ENCODE data around the gene KCNE3. TPM values are rescaled to one million over a fixed set of nuclear protein-coding genes. Genes with fewer than 3 reads are reported as not detected.
A peak's percentile ranks its signal among the peaks of the same experiment; 100 is the strongest.

The KCNE3 gene
- total and polyA plus RNA-seq, 12 donors, result 1.1 to 23.2 (median 7.7) TPM

DNA sequence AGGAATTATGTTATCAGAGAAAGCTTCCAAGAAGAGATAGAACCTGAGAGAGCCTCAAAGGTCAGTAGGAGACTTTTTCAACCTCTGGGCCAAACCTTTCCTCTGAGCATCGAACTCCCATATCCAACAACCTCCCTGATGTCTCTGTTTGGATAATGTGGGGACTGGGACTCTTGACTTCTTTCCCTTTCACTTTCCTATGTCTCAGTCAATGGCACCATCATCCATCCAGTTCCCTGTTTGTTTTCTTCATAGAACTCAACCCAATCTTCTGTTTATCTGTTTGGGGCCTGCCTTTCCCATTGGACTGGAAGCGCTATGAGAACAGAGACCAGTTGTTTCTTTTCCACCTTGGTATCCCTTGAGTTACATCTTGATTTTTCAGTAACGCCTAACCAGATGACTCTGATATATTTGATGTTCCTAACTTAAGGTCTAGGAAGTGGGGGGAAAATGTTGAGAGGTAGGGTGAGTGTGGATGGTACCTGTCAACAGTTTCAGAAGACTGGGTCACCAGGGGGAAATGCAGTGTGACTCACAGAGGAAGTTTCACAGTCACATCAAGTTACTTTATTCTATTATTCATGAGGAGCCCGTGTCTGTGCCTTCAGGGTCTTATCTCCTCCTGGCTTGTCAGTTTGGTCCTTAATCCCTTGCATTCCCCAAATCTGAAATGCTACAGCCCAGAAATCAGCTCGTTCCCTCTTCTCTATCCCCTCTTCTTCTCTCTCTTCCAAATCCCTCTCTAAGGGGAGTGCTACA, 4.5 kb upstream of the KCNE3 start:
- Histone ChIP-seq H3K4me3 (no peak overlapping the region), H3K27ac (no peak overlapping the region), H3K9me3 (replicated peaks in 1 of 3) (no peaks in the 10 kb centered on the region), H3K27me3 (no peaks in the 10 kb centered on the region), H3K4me1 (replicated peaks in 1 of 2) (no peaks in the 10 kb centered on the region), H3K36me3 (replicated peaks in 1 of 2) (no peaks in the 10 kb centered on the region)
- intact Hi-C loops (cut with DNase I), result no loop called here
- TF ChIP-seq POLR2A (IDR thresholded peaks at IDR 0.05), result no peak
- TF ChIP-seq, protein P1, sequence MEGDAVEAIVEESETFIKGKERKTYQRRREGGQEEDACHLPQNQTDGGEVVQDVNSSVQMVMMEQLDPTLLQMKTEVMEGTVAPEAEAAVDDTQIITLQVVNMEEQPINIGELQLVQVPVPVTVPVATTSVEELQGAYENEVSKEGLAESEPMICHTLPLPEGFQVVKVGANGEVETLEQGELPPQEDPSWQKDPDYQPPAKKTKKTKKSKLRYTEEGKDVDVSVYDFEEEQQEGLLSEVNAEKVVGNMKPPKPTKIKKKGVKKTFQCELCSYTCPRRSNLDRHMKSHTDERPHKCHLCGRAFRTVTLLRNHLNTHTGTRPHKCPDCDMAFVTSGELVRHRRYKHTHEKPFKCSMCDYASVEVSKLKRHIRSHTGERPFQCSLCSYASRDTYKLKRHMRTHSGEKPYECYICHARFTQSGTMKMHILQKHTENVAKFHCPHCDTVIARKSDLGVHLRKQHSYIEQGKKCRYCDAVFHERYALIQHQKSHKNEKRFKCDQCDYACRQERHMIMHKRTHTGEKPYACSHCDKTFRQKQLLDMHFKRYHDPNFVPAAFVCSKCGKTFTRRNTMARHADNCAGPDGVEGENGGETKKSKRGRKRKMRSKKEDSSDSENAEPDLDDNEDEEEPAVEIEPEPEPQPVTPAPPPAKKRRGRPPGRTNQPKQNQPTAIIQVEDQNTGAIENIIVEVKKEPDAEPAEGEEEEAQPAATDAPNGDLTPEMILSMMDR (IDR thresholded peaks at IDR 0.05), result no peak
- no peak for DNase-seq
- WGBS, 4 donors, result 75 to 83% (median 79%) methylated on average over 5 of the region's 5 CpGs

DNA sequence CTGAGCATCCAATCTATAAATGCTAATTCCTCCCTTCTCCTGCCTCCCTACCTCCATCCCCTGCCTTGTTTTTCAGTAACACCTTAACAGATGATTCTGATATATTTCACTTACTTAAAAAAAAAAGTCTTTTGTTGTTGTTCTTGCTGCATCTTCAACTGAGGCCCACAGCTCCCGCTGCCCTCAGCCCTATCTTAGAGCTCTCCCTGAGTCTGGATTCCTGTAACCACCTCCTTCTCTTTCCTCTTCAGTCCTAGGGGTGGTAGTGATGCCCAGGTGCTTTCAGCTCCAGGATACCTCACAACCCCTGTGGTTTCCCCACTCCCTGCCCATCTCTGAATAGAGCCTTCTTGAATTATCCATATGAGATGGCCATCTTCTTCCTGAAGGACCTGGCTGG, 3.7 kb upstream of the KCNE3 start:
- intact Hi-C loops (cut with DNase I), result no loop called here
- Histone ChIP-seq H3K9me3 (replicated peaks in 1 of 3) (no peaks in the 10 kb centered on the region), H3K36me3 (replicated peaks in 1 of 2) (no peaks in the 10 kb centered on the region), H3K4me1 (replicated peaks in 1 of 2) (no peaks in the 10 kb centered on the region), H3K4me3 (no peak overlapping the region), H3K27me3 (no peaks in the 10 kb centered on the region), H3K27ac (no peak overlapping the region)
- 100% methylated on average over 1 of the region's 1 CpG for WGBS, 4 donors
- peak in 1 of 7 donors; percentile 20 for DNase-seq
- TF ChIP-seq POLR2A (IDR thresholded peaks at IDR 0.05), result no peak

DNA sequence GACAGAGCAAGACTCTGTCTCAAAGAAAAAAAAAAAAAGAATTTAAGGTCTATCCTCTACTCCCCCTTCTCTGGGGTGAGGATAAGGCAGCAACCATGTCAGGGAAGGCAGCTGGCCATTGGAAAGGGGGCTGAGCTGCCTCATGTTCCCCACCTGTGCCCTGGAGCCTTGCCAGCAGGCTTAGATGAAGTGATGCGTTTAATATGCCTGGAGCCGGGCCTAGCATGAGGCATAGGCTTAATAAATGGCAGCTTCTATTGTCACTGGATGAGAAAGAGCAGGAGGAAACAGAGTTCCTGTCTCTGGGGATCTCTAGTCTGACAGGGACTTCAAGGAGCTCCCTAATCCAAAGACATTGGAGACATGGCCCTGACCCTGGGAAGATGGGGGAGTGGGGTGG, 3.2 kb upstream of the KCNE3 start:
- H3K4me1 ChIP-seq (replicated peaks in 1 of 2), result no peaks in the 10 kb centered on the region

DNA sequence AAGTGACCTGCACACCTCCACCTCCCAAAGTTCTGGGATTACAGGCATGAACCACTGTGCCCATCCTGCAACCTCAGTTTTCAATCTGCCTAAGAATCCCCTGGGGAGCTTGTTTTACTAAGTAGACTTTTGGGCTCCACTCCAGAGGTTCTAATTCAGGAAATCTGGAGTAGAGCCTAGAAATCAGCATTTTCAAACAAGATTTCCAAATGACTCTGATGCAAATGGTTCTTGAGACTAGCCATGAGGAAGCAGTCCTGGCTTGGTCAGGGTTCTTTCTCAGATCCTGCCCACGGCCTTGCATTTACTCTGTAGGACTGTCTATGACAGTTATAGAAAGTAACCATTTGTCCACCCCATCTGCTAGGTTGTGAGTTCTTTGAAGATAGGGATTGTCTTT, 1.6 kb upstream of the KCNE3 start:
- intact Hi-C loops (cut with DNase I), result no loop called here
- TF ChIP-seq, protein P1 (IDR thresholded peaks at IDR 0.05), result no peak
- TF ChIP-seq POLR2A (IDR thresholded peaks at IDR 0.05), result no peak
- H3K4me1 ChIP-seq (replicated peaks in 1 of 2), result no peaks in the 10 kb centered on the region
- no peaks in the 10 kb centered on the region for H3K27me3 ChIP-seq
- no peak overlapping the region for H3K4me3 ChIP-seq
- peak in 1 of 7 donors; percentile 35 for DNase-seq
- no peaks in the 10 kb centered on the region for H3K9me3 ChIP-seq (replicated peaks in 1 of 3)
- no peaks in the 10 kb centered on the region for H3K36me3 ChIP-seq (replicated peaks in 1 of 2)
- 64 to 71% (median 68%) methylated on average over 1 of the region's 1 CpG for WGBS, 4 donors
- no peak overlapping the region for H3K27ac ChIP-seq

More for the DNA sequence above, 3.2 kb upstream of the KCNE3 start:
- 56 to 83% (median 69%) methylated on average over 2 of the region's 2 CpGs for WGBS, 4 donors
- no peak overlapping the region for H3K27ac ChIP-seq
- no peaks in the 10 kb centered on the region for H3K27me3 ChIP-seq
- H3K36me3 ChIP-seq (replicated peaks in 1 of 2), result no peaks in the 10 kb centered on the region
- no peaks in the 10 kb centered on the region for H3K9me3 ChIP-seq (replicated peaks in 1 of 3)
- peak in 1 of 7 donors; percentile 35 for DNase-seq
- H3K4me3 ChIP-seq, result no peak overlapping the region
- TF ChIP-seq, protein P1 (IDR thresholded peaks at IDR 0.05), result no peak
- TF ChIP-seq POLR2A (IDR thresholded peaks at IDR 0.05), result no peak
- intact Hi-C loops (cut with DNase I), result no loop called here

DNA sequence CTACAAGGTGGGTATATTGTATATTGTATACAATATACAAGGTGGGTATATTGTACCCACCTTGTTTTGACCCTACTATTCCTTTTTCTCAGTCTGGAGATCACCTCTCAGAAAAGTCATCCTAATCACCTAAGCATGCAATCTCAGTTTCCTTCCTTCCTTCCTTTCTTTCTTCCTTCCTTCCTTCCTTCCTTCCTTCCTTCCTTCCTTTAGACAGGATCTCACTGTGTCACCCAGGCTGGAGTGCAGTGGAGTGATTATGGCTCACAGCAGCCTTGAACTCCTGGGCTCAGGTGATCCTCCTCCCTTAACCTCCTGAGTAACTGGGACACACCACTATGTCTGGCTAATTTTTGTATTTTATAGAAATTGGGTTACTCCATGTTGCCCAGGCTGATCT, 1.2 kb upstream of the KCNE3 start:
- Histone ChIP-seq H3K9me3 (replicated peaks in 1 of 3) (no peaks in the 10 kb centered on the region), H3K4me1 (replicated peaks in 1 of 2) (no peaks in the 10 kb centered on the region), H3K36me3 (replicated peaks in 1 of 2) (no peaks in the 10 kb centered on the region), H3K27ac (no peak overlapping the region), H3K27me3 (no peaks in the 10 kb centered on the region), H3K4me3 (no peak overlapping the region)
- intact Hi-C loops (cut with DNase I), result no loop called here
- TF ChIP-seq POLR2A (IDR thresholded peaks at IDR 0.05), result no peak
- TF ChIP-seq, protein P1 (IDR thresholded peaks at IDR 0.05), result no peak
- peak in 1 of 7 donors; percentile 27 for DNase-seq
